ENCODE measurements around the gene DRGX. TPM values are rescaled to one million over a fixed set of nuclear protein-coding genes. Genes with fewer than 3 reads are reported as not detected.

The DRGX gene
- total and polyA plus RNA-seq, 2 of the 13 experiments (the other 11 are each of a cell fraction or from before 2014, with no cell fraction given) = not detected

DNA sequence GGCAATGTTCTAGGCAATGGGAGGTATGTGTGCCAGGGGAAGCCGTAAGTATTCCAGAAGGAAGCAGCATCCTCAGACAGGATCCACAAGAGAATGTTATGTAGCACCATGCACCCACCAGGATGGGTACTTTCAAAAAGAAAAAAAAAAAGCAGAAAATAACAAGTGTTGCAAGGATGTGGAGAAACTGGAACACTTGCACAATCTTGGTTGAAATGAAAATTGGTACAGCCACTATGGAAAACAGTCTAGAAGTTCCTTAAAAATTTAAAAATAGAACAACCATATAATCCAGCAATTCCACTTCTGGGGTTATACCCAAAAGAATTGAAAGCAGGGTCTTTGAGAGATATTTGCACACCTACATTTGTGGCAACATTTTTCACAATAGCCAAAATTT lies 76.7 kb downstream of the DRGX start:
- WGBS (ENCODE audit: low lambda C conversion rate) = 4% methylated on average over 1 of the region's 1 CpG
- BruUV-seq (replicated peaks) = no TSS peak
- H3K9me3 ChIP-seq (ENCODE audit: low read length) = no peaks in the 10 kb centered on the region
- no peak for FAIRE-seq
- H3K9ac ChIP-seq (ENCODE audit: insufficient read depth, low read depth, low read length) = no peak overlapping the region
- H3K4me3 ChIP-seq (replicated peaks in 1 of 3; ENCODE audit: insufficient read depth in 1 of 3, low read depth in 2 of 3, low read length in 3 of 3) = no peak overlapping the region
- H2AFZ ChIP-seq (ENCODE audit: low read length) = no peak overlapping the region
- no peak for TF ChIP-seq SOX6 (IDR thresholded peaks at IDR 0.05)
- TF ChIP-seq SOX6 (CRISPR knock-in tag; IDR thresholded peaks at IDR 0.05) = no peak
- no peak for TF ChIP-seq POLR2AphosphoS5 (IDR thresholded peaks at IDR 0.05; ENCODE audit: low read depth, low read length)
- TF ChIP-seq JUNB (CRISPR knock-in tag; IDR thresholded peaks at IDR 0.05; ENCODE audit: borderline replicate concordance) = no peak
- no peak for TF ChIP-seq RERE (CRISPR knock-in tag; IDR thresholded peaks at IDR 0.05; ENCODE audit: low read depth)
- TF ChIP-seq ZBTB14 (CRISPR knock-in tag; IDR thresholded peaks at IDR 0.05) = no peak
- CTCF ChIA-PET (ENCODE audit: low intra/inter-chr PET ratio, low total read pairs) = no interaction called here
- intact Hi-C loops (cut with micrococcal nuclease; ENCODE audit: unreplicated experiment) = no loop called here
- H3K79me2 ChIP-seq (ENCODE audit: insufficient read depth, low read length) = no peaks in the 10 kb centered on the region
- in situ Hi-C loops (cut with HindIII; ENCODE audit: extremely low pct_ligation_motif_present, low pct_unique_long_range_greater_than_20kb) = no loop called here
- H3K4me2 ChIP-seq (ENCODE audit: low read depth, low read length) = no peak overlapping the region
- POLR2A ChIA-PET = no interaction called here
- H3K4me1 ChIP-seq (ENCODE audit: insufficient read depth, low read length) = no peaks in the 10 kb centered on the region
- H3K27me3 ChIP-seq (ENCODE audit: control insufficient read depth in 1 of 2, insufficient read depth in 2 of 2, low read length in 2 of 2) = peaks cover 4 to 19% of the 10 kb centered on the region in 2 experiments; a peak in 3 of 5 replicates
- H3K27ac ChIP-seq (ENCODE audit: extremely low read length, insufficient read depth, low read length) = no peak overlapping the region
- no peaks in the 10 kb centered on the region for H4K20me1 ChIP-seq (ENCODE audit: insufficient read depth, low read length)
- no peaks in the 10 kb centered on the region for H3K36me3 ChIP-seq (replicated peaks in 1 of 2; ENCODE audit: control insufficient read depth in 1 of 2, insufficient read depth in 2 of 2, low read length in 2 of 2)
- no peak for ATAC-seq
- no peak for DNase-seq (ENCODE audit: low spot score)

Data from HepG2 (cell line).